Measurements from ENCODE around the gene CD48. TPM values are rescaled to one million over a fixed set of nuclear protein-coding genes. Genes with fewer than 3 reads are reported as not detected.

The CD48 gene
- total RNA-seq, 1 donor from 2014 or later = not detected

- no peak for TF ChIP-seq CTCF (conservative IDR thresholded peaks at IDR 0.05; ENCODE audit: low read depth, low read length)
- no peak overlapping the region for H3K4me3 ChIP-seq (ENCODE audit: low read depth, low read length)
- DNase-seq (ENCODE audit: low read depth) = no peak
These were observed 31.0 kb upstream of the CD48 start for GRCh38 chr1:160742428-160743127.

DNA sequence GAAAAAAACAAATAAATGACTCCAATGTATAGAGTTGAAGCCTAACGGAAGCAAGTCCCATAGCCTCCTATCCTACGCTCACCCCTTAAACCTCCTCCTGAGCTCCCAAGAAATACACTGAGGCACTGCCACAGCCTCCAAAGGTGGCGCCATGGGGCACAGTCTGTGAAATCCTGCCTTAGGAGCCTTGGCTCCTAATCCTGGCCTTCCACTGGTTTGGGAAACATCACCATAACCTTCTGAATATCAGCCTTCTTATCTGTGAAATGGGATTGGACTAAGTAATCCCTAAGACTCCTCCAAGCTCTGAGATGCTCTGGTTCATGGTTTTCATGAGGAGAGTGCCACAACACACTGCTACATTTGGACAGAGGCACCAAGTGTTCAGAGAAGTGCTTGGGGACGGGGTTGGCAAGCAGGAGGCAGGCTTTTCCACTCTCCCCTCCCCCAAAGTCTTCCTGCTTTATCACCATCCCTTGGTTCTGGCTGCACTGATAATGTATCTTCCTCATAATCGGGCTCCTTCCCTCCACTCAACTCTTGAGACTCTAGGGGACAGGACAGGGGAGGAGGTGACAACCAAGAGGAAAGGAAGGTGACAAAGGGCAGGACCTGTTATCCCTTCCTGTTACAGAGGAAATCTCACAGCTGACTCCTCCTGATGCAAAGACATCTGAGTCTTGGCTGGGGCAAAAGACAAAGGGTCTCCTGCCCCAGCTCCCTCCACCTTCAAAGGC lies 30.2 kb upstream of the CD48 start:
- no peak overlapping the region for H3K4me3 ChIP-seq (ENCODE audit: low read depth, low read length)
- no peak for TF ChIP-seq CTCF (conservative IDR thresholded peaks at IDR 0.05; ENCODE audit: low read depth, low read length)
- DNase-seq (ENCODE audit: low read depth) = no peak

DNA sequence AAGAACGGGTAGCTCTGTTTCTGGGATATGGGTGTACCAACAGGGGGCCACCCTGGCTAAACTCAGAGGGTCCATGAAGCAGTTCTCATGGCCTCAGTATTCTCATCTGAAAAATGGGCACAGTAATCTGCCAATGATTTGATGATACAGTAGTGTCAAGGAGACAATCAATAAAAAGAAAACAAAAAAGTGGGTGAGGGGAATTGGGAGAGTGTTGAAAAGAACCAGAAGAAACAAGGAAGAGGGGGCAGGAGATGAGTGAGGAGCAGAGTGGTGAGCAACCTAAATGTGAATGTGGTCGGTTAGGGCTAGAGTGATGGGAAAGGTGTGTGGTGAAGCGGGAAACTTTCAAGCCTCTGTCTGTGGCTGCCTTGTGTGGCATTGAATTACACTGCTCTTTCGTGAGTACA lies 29.5 kb upstream of the CD48 start:
- no peak for DNase-seq (ENCODE audit: low read depth)
- H3K4me3 ChIP-seq (ENCODE audit: low read depth, low read length) = no peak overlapping the region
- no peak for TF ChIP-seq CTCF (conservative IDR thresholded peaks at IDR 0.05; ENCODE audit: low read depth, low read length)

DNA sequence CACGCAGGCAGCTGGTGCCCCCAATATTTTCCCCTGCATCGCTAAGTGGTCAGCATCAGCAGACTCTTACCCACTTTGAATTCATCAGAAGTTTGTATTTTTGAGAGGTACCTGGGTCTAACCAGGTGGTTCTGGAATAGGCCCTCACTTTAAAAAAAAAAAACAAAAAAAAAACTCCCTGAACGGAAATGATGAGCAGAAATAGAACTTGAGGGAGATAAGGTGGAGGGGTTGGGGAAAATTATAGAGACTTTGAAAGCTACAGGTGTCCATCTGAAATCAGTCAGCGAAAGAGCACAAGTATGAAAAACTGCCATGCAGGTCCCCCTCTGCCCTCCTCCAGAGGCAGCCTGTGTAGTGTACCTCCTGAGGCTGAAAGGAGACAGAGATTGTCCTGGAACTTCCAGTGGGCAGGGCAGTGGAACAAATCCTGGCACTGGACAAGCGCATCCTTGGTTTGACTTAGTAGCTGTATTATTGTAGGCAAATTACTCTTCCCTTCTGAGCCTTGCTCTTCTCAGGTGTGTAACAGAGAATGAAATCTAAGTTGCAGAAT lies 28.6 kb upstream of the CD48 start:
- TF ChIP-seq CTCF (conservative IDR thresholded peaks at IDR 0.05; ENCODE audit: low read depth, low read length) = no peak

DNA sequence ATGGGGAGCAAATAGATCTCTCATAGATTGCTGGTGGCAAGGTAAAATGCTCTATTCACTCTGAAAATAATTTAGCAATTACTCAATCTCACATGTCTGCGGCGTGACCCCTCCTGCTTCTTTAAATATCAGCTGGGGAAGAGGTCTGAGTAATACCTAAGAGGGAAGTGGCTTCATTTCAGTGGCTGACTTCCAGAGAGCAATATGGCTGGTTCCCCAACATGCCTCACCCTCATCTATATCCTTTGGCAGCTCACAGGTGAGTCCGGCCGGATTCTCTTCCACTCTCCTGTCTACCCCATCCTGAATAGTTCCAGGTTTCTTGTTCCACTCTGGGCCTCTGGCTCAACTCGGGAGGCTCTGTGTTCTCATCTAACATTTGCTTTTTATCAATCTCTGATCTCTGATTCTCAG lies 27.5 kb upstream of the CD48 start, which contains the start of gene SLAMF7:
TSS of gene SLAMF7 (plus strand) at position 150 of the 414 bp plus-strand sequence. CDS start at position 205, 55 bp downstream.
- TF ChIP-seq CTCF (conservative IDR thresholded peaks at IDR 0.05; ENCODE audit: low read depth, low read length) = no peak
- DNase-seq (ENCODE audit: low read depth) = no peak
- H3K4me3 ChIP-seq (ENCODE audit: low read depth, low read length) = no peak within 1 kb of the TSS

More for the DNA sequence above, 28.6 kb upstream of the CD48 start:
- DNase-seq (ENCODE audit: low read depth) = no peak
- no peak overlapping the region for H3K4me3 ChIP-seq (ENCODE audit: low read depth, low read length)

GRCh38 chr1:160738271-160738670 lies 26.6 kb upstream of the CD48 start:
- no peak overlapping the region for H3K4me3 ChIP-seq (ENCODE audit: low read depth, low read length)
- TF ChIP-seq CTCF (conservative IDR thresholded peaks at IDR 0.05; ENCODE audit: low read depth, low read length) = no peak
- DNase-seq (ENCODE audit: low read depth) = no peak

All from epithelial cell of proximal tubule (primary cell).